Colonic mucosa (tissue), 4 donors: ENCODE data around the gene TAT. TPM values are rescaled to one million over a fixed set of nuclear protein-coding genes. Genes with fewer than 3 reads are reported as not detected.
A peak's percentile ranks its signal among the peaks of the same experiment; 100 is the strongest.
"Not testable (repeated sequence)": the region's sequence is repeated elsewhere in the genome, so short reads cannot be mapped to it uniquely, and the experiment has no call there.

Experiments used
- DNase-seq: peaks from one replicate; pipeline ENCODE4 v3.0.0-alpha.2; 2020
- H3K27ac ChIP-seq: fragments of 200-600 bp; one replicate; pipeline ENCODE4 v1.8.0; 2021
- H3K27me3 ChIP-seq: fragments of 200-600 bp; one replicate; pipeline ENCODE4 v1.8.0; 2021
- H3K36me3 ChIP-seq: fragments of 200-600 bp; one replicate; pipeline ENCODE4 v1.8.0; 2021
- H3K4me1 ChIP-seq: fragments of 200-600 bp; one replicate; pipeline ENCODE4 v1.8.0; 2021; ENCODE audit warnings: mild to moderate bottlenecking
- H3K4me3 ChIP-seq: fragments of 200-600 bp; one replicate; pipeline ENCODE4 v1.8.0; 2021
- H3K9ac ChIP-seq, 2 donors: one replicate each; pipeline ENCODE4 v1.7.0; 2013; ENCODE audit warnings: control low read depth in 2 of 2, low read depth in 2 of 2, low read length in 2 of 2
- H3K9me3 ChIP-seq: fragments of 200-600 bp; one replicate; pipeline ENCODE4 v1.8.0; 2021
- CTCF ChIP-seq: fragments of 200-600 bp; IDR thresholded peaks from one replicate; pipeline ENCODE4 v1.8.0; 2022; ENCODE audit warnings: antibody characterized with exemption, mild to moderate bottlenecking
- intact Hi-C: fragments of 100-400 bp; cut with DNase I; formaldehyde crosslinking; loops from one replicate; pipeline ENCODE4 v1.14.1; 2022
- total RNA-seq, 2 donors: library from RNA; stranded (reverse); fragmentation: NEBNext Ultra II Directional in 1 of 2; extraction: Animal tissue kit (Norgen Biotek cat#: 25700) in 1 of 2; gene quantifications; one replicate each; pipeline ENCODE4 v1.2.1, GENCODE V29; 2021
- donor health status: healthy.
- donor health status: DM: no; HTN: no; CAD: no.
- donor health status: DM: no; HTN: no; CAD: no.

TAT gene
- total RNA-seq, 2 donors from 2014 or later, result 0.64 to 2.2 TPM

GRCh38 chr16:71564335-71564967 lies 12.4 kb downstream of the TAT start:
- Histone ChIP-seq H3K27ac (peak overlapping the region; percentile 87), H3K4me3 (peak overlapping the region; percentile 56), H3K4me1 (no peaks in the 10 kb centered on the region), H3K27me3 (no peaks in the 10 kb centered on the region), H3K9me3 (no peaks in the 10 kb centered on the region), H3K9ac (peak overlapping the region; percentile 28 to 65), H3K36me3 (no peaks in the 10 kb centered on the region)
- intact Hi-C loops, result no loop called here
- DNase-seq, result peak; percentile 93
- TF ChIP-seq CTCF, result no peak

DNA sequence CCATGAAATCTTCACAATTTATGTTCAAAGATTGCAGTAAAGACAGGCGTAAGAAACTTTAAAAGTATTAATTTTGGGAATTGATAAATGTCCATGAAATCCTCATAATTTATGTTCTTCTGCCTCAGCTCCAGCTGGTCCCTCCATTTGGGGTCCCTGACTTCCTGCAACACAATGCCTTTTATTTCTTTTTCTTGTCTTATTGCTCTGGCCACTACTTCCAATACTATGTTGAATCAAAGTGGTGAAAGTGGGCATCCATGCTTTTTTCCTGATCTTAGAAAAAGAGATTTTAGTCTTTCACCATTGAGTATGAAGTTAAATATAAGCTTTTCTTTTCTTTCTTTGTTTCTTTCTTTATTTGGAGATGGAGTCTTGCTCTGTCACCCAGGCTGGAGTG lies 14.3 kb downstream of the TAT start:
- no peaks in the 10 kb centered on the region for H3K27me3 ChIP-seq
- no peaks in the 10 kb centered on the region for H3K4me1 ChIP-seq
- H3K36me3 ChIP-seq, result no peaks in the 10 kb centered on the region
- no peak overlapping the region for H3K4me3 ChIP-seq
- H3K9me3 ChIP-seq, result no peaks in the 10 kb centered on the region
- no peak for TF ChIP-seq CTCF
- intact Hi-C loops, result no loop called here
- H3K27ac ChIP-seq, result no peak overlapping the region
- no peak overlapping the region for H3K9ac ChIP-seq
- DNase-seq, result no peak

- H3K27me3 ChIP-seq, DNase-seq, H3K4me3 ChIP-seq, intact Hi-C loops, H3K9ac ChIP-seq, H3K4me1 ChIP-seq, H3K36me3 ChIP-seq, H3K9me3 ChIP-seq, H3K27ac ChIP-seq: not testable (repeated sequence)
These were observed 15.0 kb downstream of the TAT start for GRCh38 chr16:71561886-71562285.

GRCh38 chr16:71559855-71560254 lies 17.0 kb downstream of the TAT start:
- intact Hi-C loops, result no loop called here
- H3K27ac ChIP-seq, result no peak overlapping the region
- no peaks in the 10 kb centered on the region for H3K27me3 ChIP-seq
- no peaks in the 10 kb centered on the region for H3K9me3 ChIP-seq
- no peak overlapping the region for H3K4me3 ChIP-seq
- no peak for DNase-seq
- no peaks in the 10 kb centered on the region for H3K4me1 ChIP-seq
- H3K36me3 ChIP-seq, result no peaks in the 10 kb centered on the region
- no peak for TF ChIP-seq CTCF
- no peak overlapping the region for H3K9ac ChIP-seq

- H3K27ac ChIP-seq, result no peak overlapping the region
- no peak for TF ChIP-seq CTCF
- no peaks in the 10 kb centered on the region for H3K4me1 ChIP-seq
- no peak for DNase-seq
- no peaks in the 10 kb centered on the region for H3K9me3 ChIP-seq
- no peak overlapping the region for H3K4me3 ChIP-seq
- intact Hi-C loops, result no loop called here
- H3K9ac ChIP-seq, result no peak overlapping the region
- no peaks in the 10 kb centered on the region for H3K36me3 ChIP-seq
- H3K27me3 ChIP-seq, result no peaks in the 10 kb centered on the region
These were observed 18.8 kb downstream of the TAT start for GRCh38 chr16:71557954-71558582.

DNA sequence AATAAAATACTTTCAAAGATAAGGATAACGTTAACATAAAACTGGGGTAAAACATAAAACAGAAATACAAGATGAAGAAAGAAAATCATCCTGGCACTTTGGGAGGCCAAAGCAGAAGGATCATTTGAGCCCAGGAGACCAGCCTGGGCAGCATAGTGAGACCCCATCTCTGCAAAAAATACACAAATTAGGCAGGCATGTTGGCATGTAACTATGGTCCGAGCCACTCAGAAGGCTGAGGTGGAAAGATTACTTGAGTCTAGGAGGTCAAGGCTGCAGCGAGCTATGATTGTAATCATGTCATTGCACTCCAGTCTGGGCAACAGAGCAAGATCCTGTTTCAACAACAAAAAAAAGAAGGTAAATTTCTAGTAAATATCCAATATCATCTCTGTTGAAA lies 19.6 kb downstream of the TAT start:
- Histone ChIP-seq H3K4me3 (no peak overlapping the region), H3K36me3 (no peaks in the 10 kb centered on the region), H3K9me3 (no peaks in the 10 kb centered on the region), H3K4me1 (no peaks in the 10 kb centered on the region), H3K27ac (no peak overlapping the region), H3K27me3 (no peaks in the 10 kb centered on the region), H3K9ac (no peak overlapping the region)
- TF ChIP-seq CTCF, result no peak
- no peak for DNase-seq
- intact Hi-C loops, result no loop called here
